ENCODE measurements around the gene EHBP1. TPM values are rescaled to one million over a fixed set of nuclear protein-coding genes. Genes with fewer than 3 reads are reported as not detected.

EHBP1 gene
- total RNA-seq, 4 donors from 2014 or later: 42.9 to 116 (median 58.3) TPM

GRCh38 chr2:62968168-62968567 lies 262.7 kb downstream of the EHBP1 start:
- DNase-seq (ENCODE audit: low spot score in 2 of 2): no peak
- TF ChIP-seq EP300 (IDR thresholded peaks at IDR 0.05) (no peak), POLR2AphosphoS5 (IDR thresholded peaks at IDR 0.05) (no peak), CTCF (IDR thresholded peaks at IDR 0.05) (no peak), POLR2A (IDR thresholded peaks at IDR 0.05) (no peak)
- Histone ChIP-seq H3K27ac (no peak overlapping the region), H3K27me3 (no peaks in the 10 kb centered on the region), H3K36me3 (peaks cover 13% of the 10 kb centered on the region), H3K4me3 (no peak overlapping the region), H3K4me1 (no peaks in the 10 kb centered on the region), H3K9me3 (no peaks in the 10 kb centered on the region)
- WGBS: 72% methylated on average over 1 of the region's 1 CpG

- Histone ChIP-seq H3K4me1 (no peaks in the 10 kb centered on the region), H3K36me3 (peaks cover 17% of the 10 kb centered on the region), H3K4me3 (no peak overlapping the region), H3K9me3 (no peaks in the 10 kb centered on the region), H3K27ac (no peak overlapping the region), H3K27me3 (no peaks in the 10 kb centered on the region)
- no peak for DNase-seq (ENCODE audit: low spot score in 2 of 2)
- TF ChIP-seq CTCF (IDR thresholded peaks at IDR 0.05): no peak
- TF ChIP-seq POLR2AphosphoS5 (IDR thresholded peaks at IDR 0.05): no peak
- no peak for TF ChIP-seq POLR2A (IDR thresholded peaks at IDR 0.05)
- no peak for TF ChIP-seq EP300 (IDR thresholded peaks at IDR 0.05)
- WGBS: 77% methylated on average over 1 of the region's 1 CpG
Observed at GRCh38 chr2:62968668-62969067, 263.2 kb downstream of the EHBP1 start.

GRCh38 chr2:62971936-62972335 lies 266.4 kb downstream of the EHBP1 start:
- H3K4me1 ChIP-seq: no peaks in the 10 kb centered on the region
- no peaks in the 10 kb centered on the region for H3K9me3 ChIP-seq
- TF ChIP-seq EP300 (IDR thresholded peaks at IDR 0.05) (no peak), POLR2A (IDR thresholded peaks at IDR 0.05) (no peak), POLR2AphosphoS5 (IDR thresholded peaks at IDR 0.05) (no peak), CTCF (IDR thresholded peaks at IDR 0.05) (no peak)
- H3K4me3 ChIP-seq: no peak overlapping the region
- no peak overlapping the region for H3K27ac ChIP-seq
- DNase-seq (ENCODE audit: low spot score in 2 of 2): no peak
- peaks cover 10% of the 10 kb centered on the region for H3K36me3 ChIP-seq
- no peaks in the 10 kb centered on the region for H3K27me3 ChIP-seq
- 96% methylated on average over 2 of the region's 2 CpGs for WGBS

- Histone ChIP-seq H3K36me3 (peaks cover 12% of the 10 kb centered on the region), H3K9me3 (no peaks in the 10 kb centered on the region), H3K4me1 (no peaks in the 10 kb centered on the region), H3K27ac (no peak overlapping the region), H3K4me3 (no peak overlapping the region), H3K27me3 (no peaks in the 10 kb centered on the region)
- no peak for DNase-seq (ENCODE audit: low spot score in 2 of 2)
- TF ChIP-seq POLR2A (IDR thresholded peaks at IDR 0.05) (no peak), POLR2AphosphoS5 (IDR thresholded peaks at IDR 0.05) (no peak), CTCF (IDR thresholded peaks at IDR 0.05) (no peak), EP300 (IDR thresholded peaks at IDR 0.05) (no peak)
Observed at GRCh38 chr2:62972601-62973000, 267.1 kb downstream of the EHBP1 start.

GRCh38 chr2:62974999-62975398 lies 269.5 kb downstream of the EHBP1 start:
- DNase-seq (ENCODE audit: low spot score in 2 of 2): no peak
- Histone ChIP-seq H3K4me3 (no peak overlapping the region), H3K9me3 (no peaks in the 10 kb centered on the region), H3K4me1 (no peaks in the 10 kb centered on the region), H3K27me3 (no peaks in the 10 kb centered on the region), H3K36me3 (peaks cover 22% of the 10 kb centered on the region), H3K27ac (no peak overlapping the region)
- WGBS: 89% methylated on average over 2 of the region's 2 CpGs
- TF ChIP-seq POLR2AphosphoS5 (IDR thresholded peaks at IDR 0.05): no peak
- no peak for TF ChIP-seq CTCF (IDR thresholded peaks at IDR 0.05)
- TF ChIP-seq POLR2A (IDR thresholded peaks at IDR 0.05): no peak
- no peak for TF ChIP-seq EP300 (IDR thresholded peaks at IDR 0.05)

Data from suprapubic skin (tissue), 4 donors.